HepG2 (cell line): ENCODE results near the gene MTG1. TPM values are rescaled to one million over a fixed set of nuclear protein-coding genes. Genes with fewer than 3 reads are reported as not detected.
A peak's percentile ranks its signal among the peaks of the same experiment; 100 is the strongest.

ENCODE experiments used
- CBX5 ChIP-seq: sonication (generic); formaldehyde crosslinking; IDR thresholded peaks from 2 replicates; pipeline ENCODE4 v1.4.0; 2020; ENCODE audit warnings: missing genetic modification reagents, borderline replicate concordance
- JUND ChIP-seq: sonication (generic); formaldehyde crosslinking; IDR thresholded peaks from 2 replicates; pipeline ENCODE4 v1.8.0; 2022; ENCODE audit warnings: mild to moderate bottlenecking, missing genetic modification reagents
- NKX3-1 ChIP-seq: sonication (generic); formaldehyde crosslinking; IDR thresholded peaks from 2 replicates; pipeline ENCODE4 v1.5.0; 2020; ENCODE audit warnings: missing genetic modification reagents
- ONECUT2 ChIP-seq: sonication (generic); formaldehyde crosslinking; IDR thresholded peaks from 2 replicates; pipeline ENCODE4 v1.4.0; 2020; ENCODE audit warnings: missing genetic modification reagents
- PITX1 ChIP-seq: sonication (generic); formaldehyde crosslinking; IDR thresholded peaks from 2 replicates; pipeline ENCODE4 v1.5.1; 2020; ENCODE audit warnings: mild to moderate bottlenecking, missing genetic modification reagents
- SRSF1 ChIP-seq: fragments of 200-400 bp; formaldehyde crosslinking; optimal IDR thresholded peaks from 2 replicates; pipeline ENCODE3; 2017; ENCODE audit warnings: mild to moderate bottlenecking, low read depth, low read length, moderate library complexity
- THAP11 ChIP-seq: IDR thresholded peaks from 2 replicates; pipeline ENCODE4 v1.6.1; 2016; ENCODE audit warnings: missing biosample characterization, missing genetic modification reagents
- THYN1 ChIP-seq: sonication (generic); formaldehyde crosslinking; IDR thresholded peaks from 2 replicates; pipeline ENCODE4 v1.8.1; 2023; ENCODE audit warnings: low read depth, mild to moderate bottlenecking, moderate library complexity, missing genetic modification reagents, borderline replicate concordance
- ZNF24 ChIP-seq: fragments of 450-650 bp; IDR thresholded peaks from 2 replicates; pipeline ENCODE4 v1.6.1; 2017; ENCODE audit warnings: antibody characterized with exemption, mild to moderate bottlenecking
- ZNF670 ChIP-seq: sonication (generic); formaldehyde crosslinking; IDR thresholded peaks from 2 replicates; pipeline ENCODE4 v1.8.0; 2022; ENCODE audit warnings: mild to moderate bottlenecking, missing genetic modification reagents, borderline replicate concordance
- ZNF747 ChIP-seq: sonication (generic); formaldehyde crosslinking; IDR thresholded peaks from 2 replicates; pipeline ENCODE4 v1.8.1; 2023; ENCODE audit warnings: missing genetic modification reagents, mild to moderate bottlenecking, borderline replicate concordance
- polyA plus RNA-seq, 8 experiments: library from polyadenylated mRNA; depleted of rRNA in 3 of 8; stranded (reverse) in 7 of 8; unstranded in 1 of 8; fragments of >200 nt; fragmentation: Illumina TruSeq in 4 of 8; extraction: Trizol in 4 of 8; gene quantifications; 2 replicates each; pipeline versions ENCODE4 v1.2.1 to v1.2.3, GENCODE V29; 2011 to 2016; ENCODE audit warnings: low read depth in 4 of 8, missing spikeins in 1 of 8, mixed read lengths in 1 of 8; ENCODE audit not compliant: insufficient read depth in 1 of 8
- total RNA-seq, 5 experiments: library from RNA; depleted of rRNA; stranded (reverse); fragments of >200 nt; fragmentation: Illumina TruSeq; extraction: Trizol; gene quantifications; 2 replicates each; pipeline ENCODE4 v1.2.3, GENCODE V29; 2016; ENCODE audit warnings: low read depth in 1 of 5
- TF ChIP-seq, protein P1 (sequence below): IDR thresholded peaks from 2 replicates; pipeline ENCODE4 v1.6.1; 2012; ENCODE audit warnings: low read length, improper control_type of control experiment
- TF ChIP-seq, protein P2 (sequence below), 2 experiments: IDR thresholded peaks; 2 replicates each; pipeline ENCODE4 v1.6.1; 2011 to 2012; ENCODE audit warnings: low read length in 2 of 2, borderline replicate concordance in 1 of 2, low read depth in 1 of 2, mild to moderate bottlenecking in 1 of 2, moderate library complexity in 1 of 2
- TF ChIP-seq, protein P3 (sequence below): sonication (generic); formaldehyde crosslinking; IDR thresholded peaks from 2 replicates; pipeline ENCODE4 v1.8.0; 2022; ENCODE audit warnings: mild to moderate bottlenecking, missing genetic modification reagents, borderline replicate concordance
- TF ChIP-seq, protein P4 (sequence below): sonication (generic); formaldehyde crosslinking; IDR thresholded peaks from 2 replicates; pipeline ENCODE4 v1.4.0; 2020; ENCODE audit warnings: missing genetic modification reagents, borderline replicate concordance
- TF ChIP-seq, protein P5 (sequence below): IDR thresholded peaks from 2 replicates; pipeline ENCODE4 v1.6.1; 2016; ENCODE audit warnings: mild to moderate bottlenecking, missing biosample characterization, missing genetic modification reagents

Gene MTG1
- total and polyA plus RNA-seq, 2 of the 13 experiments (the other 11 are each of a cell fraction or from before 2014, with no cell fraction given) = 42.0 to 103 TPM

DNA sequence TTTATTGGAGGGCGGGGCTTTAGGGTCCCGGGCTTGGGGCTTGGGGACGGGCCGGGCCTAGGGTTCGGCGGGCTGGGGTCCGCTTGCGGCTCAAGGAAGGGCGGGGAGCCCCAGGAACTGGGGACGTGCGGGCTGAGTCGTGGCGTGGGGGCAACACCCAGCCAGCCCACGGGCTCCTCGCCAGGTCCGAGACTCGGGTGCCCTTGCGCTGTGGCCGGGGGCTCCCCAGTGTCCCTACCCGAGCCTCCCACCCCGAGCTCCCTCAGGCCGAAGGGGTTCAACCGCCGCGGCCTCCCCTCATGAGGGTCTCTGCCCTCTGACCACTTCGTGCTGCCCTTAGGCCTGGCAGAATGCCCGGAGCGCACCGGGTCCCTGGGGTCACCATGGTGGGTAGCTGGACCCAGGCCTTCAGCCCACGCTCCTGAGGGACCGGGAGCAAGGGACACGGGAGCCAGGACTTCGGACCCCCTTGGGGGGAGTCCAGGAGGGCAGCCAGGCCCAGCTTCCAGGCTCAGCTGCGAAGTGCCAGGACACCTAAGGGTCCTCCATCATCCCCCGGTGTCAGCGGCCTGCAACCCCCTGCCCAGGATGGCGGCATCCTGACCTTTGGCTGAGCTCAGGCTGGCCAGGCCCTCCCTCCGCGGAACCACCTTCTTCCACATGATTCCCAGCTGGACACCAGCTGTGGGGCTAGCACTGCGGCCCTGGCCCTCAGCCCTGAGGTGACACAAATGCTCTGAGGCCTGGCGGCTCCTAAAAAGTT lies 35.6 kb upstream of the MTG1 start (continued):
- TF ChIP-seq, protein P1, sequence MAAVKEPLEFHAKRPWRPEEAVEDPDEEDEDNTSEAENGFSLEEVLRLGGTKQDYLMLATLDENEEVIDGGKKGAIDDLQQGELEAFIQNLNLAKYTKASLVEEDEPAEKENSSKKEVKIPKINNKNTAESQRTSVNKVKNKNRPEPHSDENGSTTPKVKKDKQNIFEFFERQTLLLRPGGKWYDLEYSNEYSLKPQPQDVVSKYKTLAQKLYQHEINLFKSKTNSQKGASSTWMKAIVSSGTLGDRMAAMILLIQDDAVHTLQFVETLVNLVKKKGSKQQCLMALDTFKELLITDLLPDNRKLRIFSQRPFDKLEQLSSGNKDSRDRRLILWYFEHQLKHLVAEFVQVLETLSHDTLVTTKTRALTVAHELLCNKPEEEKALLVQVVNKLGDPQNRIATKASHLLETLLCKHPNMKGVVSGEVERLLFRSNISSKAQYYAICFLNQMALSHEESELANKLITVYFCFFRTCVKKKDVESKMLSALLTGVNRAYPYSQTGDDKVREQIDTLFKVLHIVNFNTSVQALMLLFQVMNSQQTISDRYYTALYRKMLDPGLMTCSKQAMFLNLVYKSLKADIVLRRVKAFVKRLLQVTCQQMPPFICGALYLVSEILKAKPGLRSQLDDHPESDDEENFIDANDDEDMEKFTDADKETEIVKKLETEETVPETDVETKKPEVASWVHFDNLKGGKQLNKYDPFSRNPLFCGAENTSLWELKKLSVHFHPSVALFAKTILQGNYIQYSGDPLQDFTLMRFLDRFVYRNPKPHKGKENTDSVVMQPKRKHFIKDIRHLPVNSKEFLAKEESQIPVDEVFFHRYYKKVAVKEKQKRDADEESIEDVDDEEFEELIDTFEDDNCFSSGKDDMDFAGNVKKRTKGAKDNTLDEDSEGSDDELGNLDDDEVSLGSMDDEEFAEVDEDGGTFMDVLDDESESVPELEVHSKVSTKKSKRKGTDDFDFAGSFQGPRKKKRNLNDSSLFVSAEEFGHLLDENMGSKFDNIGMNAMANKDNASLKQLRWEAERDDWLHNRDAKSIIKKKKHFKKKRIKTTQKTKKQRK = no peak
- TF ChIP-seq ZNF670 (0 out of 2 replicates have a peak, but pooled peaks have one; percentile 44), CBX5 (CRISPR knock-in tag) (no peak), SRSF1 (no peak), ZNF747 (CRISPR knock-in tag) (no peak; the same call in 1 of the 2 replicates), THAP11 (no peak; the same call in 1 of the 2 replicates), THYN1 (CRISPR knock-in tag) (no peak), PITX1 (CRISPR knock-in tag) (0 out of 2 replicates have a peak, but pooled peaks have one; percentile 7), JUND (CRISPR knock-in tag) (no peak), NKX3-1 (CRISPR knock-in tag) (no peak), ZNF24 (no peak), ONECUT2 (no peak)
- TF ChIP-seq, protein P2, sequence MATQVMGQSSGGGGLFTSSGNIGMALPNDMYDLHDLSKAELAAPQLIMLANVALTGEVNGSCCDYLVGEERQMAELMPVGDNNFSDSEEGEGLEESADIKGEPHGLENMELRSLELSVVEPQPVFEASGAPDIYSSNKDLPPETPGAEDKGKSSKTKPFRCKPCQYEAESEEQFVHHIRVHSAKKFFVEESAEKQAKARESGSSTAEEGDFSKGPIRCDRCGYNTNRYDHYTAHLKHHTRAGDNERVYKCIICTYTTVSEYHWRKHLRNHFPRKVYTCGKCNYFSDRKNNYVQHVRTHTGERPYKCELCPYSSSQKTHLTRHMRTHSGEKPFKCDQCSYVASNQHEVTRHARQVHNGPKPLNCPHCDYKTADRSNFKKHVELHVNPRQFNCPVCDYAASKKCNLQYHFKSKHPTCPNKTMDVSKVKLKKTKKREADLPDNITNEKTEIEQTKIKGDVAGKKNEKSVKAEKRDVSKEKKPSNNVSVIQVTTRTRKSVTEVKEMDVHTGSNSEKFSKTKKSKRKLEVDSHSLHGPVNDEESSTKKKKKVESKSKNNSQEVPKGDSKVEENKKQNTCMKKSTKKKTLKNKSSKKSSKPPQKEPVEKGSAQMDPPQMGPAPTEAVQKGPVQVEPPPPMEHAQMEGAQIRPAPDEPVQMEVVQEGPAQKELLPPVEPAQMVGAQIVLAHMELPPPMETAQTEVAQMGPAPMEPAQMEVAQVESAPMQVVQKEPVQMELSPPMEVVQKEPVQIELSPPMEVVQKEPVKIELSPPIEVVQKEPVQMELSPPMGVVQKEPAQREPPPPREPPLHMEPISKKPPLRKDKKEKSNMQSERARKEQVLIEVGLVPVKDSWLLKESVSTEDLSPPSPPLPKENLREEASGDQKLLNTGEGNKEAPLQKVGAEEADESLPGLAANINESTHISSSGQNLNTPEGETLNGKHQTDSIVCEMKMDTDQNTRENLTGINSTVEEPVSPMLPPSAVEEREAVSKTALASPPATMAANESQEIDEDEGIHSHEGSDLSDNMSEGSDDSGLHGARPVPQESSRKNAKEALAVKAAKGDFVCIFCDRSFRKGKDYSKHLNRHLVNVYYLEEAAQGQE (IDR thresholded peaks at IDR 0.05; ENCODE audit: borderline replicate concordance in 1 of 2, low read depth in 1 of 2, low read length in 2 of 2) = no peak
- TF ChIP-seq, protein P3, sequence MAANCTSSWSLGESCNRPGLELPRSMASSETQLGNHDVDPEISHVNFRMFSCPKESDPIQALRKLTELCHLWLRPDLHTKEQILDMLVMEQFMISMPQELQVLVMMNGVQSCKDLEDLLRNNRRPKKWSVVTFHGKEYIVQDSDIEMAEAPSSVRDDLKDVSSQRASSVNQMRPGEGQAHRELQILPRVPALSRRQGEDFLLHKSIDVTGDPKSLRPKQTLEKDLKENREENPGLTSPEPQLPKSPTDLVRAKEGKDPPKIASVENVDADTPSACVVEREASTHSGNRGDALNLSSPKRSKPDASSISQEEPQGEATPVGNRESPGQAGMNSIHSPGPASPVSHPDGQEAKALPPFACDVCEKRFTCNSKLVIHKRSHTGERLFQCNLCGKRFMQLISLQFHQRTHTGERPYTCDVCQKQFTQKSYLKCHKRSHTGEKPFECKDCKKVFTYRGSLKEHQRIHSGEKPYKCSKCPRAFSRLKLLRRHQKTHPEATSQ (CRISPR knock-in tag) = no peak
- TF ChIP-seq, protein P4, sequence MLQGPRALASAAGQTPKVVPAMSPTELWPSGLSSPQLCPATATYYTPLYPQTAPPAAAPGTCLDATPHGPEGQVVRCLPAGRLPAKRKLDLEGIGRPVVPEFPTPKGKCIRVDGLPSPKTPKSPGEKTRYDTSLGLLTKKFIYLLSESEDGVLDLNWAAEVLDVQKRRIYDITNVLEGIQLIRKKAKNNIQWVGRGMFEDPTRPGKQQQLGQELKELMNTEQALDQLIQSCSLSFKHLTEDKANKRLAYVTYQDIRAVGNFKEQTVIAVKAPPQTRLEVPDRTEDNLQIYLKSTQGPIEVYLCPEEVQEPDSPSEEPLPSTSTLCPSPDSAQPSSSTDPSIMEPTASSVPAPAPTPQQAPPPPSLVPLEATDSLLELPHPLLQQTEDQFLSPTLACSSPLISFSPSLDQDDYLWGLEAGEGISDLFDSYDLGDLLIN (CRISPR knock-in tag) = no peak
- TF ChIP-seq, protein P5, sequence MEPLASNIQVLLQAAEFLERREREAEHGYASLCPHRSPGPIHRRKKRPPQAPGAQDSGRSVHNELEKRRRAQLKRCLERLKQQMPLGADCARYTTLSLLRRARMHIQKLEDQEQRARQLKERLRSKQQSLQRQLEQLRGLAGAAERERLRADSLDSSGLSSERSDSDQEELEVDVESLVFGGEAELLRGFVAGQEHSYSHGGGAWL (CRISPR knock-in tag) = no peak
